ENCODE data around the gene SNAP47. TPM values are rescaled to one million over a fixed set of nuclear protein-coding genes. Genes with fewer than 3 reads are reported as not detected.

Gene SNAP47
- total and polyA plus RNA-seq, 2 donors (not counting 3 experiments of a cell fraction or from before 2014, with no cell fraction given) = 24.0 to 32.7 TPM

DNA sequence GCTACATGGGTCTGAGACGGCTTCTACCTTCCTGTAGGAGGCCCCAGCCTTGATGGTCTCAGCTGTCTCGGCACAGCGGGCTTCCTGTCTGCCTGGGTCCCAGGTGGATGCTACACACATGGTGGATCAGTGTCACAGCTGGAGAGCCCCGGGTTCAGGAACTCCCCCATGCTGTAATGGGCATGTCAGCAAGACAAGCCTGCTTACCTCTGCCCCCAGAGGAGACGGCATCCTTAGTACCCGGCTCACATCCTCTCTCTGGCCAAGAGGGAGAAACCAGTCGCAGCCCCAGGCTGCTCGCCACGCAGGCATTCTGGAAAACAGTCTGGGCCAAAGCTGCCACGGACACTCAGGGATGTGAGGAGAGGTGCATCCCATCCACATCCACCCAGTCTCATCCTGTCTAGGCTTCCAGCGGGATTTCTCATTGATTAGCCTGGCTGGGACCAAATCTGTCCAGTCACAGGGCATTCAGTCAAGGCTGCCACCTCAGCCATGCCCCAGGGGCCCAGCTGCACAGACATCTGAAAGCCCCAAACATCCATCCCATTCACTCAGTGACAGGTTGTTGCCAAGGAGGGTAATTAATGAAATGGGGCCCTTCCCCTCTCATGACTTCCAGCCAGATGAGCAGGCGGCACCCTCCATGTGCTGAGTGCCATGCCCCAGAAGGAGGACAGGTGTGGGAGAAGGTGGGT is 10.5 kb downstream of the SNAP47 start:
- no peaks in the 10 kb centered on the region for H3K27me3 ChIP-seq (ENCODE audit: control insufficient read depth in 2 of 2, insufficient read depth in 2 of 2, low read length in 2 of 2)
- FAIRE-seq (no peak), DNase-seq (ENCODE audit: low read depth, low spot score) (no peak)
- H3K4me3 ChIP-seq (replicated peaks in 1 of 3; ENCODE audit: insufficient read depth in 1 of 3, low read depth in 1 of 3, low read length in 3 of 3) = no peak overlapping the region
- ChIA-PET POLR2A (no interaction called here), CTCF (no interaction called here)
- H3K36me3 ChIP-seq (ENCODE audit: control insufficient read depth in 2 of 2, extremely low read depth in 1 of 2, insufficient read depth in 2 of 2, low read length in 2 of 2) = peaks cover 0 to 10% of the 10 kb centered on the region in 2 experiments
- no peak for TF ChIP-seq MAX (IDR thresholded peaks at IDR 0.05; ENCODE audit: insufficient read depth, insufficient read length)
- no peak for TF ChIP-seq EZH2 (IDR thresholded peaks at IDR 0.05; ENCODE audit: borderline replicate concordance, low read depth, low read length, severe bottlenecking)
- no peak for TF ChIP-seq JUN (IDR thresholded peaks at IDR 0.05; ENCODE audit: borderline replicate concordance, insufficient read depth, insufficient read length, low read depth)
- no peak for TF ChIP-seq MYC (IDR thresholded peaks at IDR 0.05; ENCODE audit: low read depth, low read length)
- no peak for TF ChIP-seq POLR2A (IDR thresholded peaks at IDR 0.05; ENCODE audit: low read depth, low read length)
- TF ChIP-seq, protein P1, sequence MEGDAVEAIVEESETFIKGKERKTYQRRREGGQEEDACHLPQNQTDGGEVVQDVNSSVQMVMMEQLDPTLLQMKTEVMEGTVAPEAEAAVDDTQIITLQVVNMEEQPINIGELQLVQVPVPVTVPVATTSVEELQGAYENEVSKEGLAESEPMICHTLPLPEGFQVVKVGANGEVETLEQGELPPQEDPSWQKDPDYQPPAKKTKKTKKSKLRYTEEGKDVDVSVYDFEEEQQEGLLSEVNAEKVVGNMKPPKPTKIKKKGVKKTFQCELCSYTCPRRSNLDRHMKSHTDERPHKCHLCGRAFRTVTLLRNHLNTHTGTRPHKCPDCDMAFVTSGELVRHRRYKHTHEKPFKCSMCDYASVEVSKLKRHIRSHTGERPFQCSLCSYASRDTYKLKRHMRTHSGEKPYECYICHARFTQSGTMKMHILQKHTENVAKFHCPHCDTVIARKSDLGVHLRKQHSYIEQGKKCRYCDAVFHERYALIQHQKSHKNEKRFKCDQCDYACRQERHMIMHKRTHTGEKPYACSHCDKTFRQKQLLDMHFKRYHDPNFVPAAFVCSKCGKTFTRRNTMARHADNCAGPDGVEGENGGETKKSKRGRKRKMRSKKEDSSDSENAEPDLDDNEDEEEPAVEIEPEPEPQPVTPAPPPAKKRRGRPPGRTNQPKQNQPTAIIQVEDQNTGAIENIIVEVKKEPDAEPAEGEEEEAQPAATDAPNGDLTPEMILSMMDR (IDR thresholded peaks at IDR 0.05; ENCODE audit: extremely low read depth in 1 of 2, insufficient read depth in 1 of 2, low read depth in 1 of 2, low read length in 2 of 2) = no peak
- no peak for TF ChIP-seq GATA2 (IDR thresholded peaks at IDR 0.05; ENCODE audit: insufficient read depth, insufficient read length, low read depth, low read length)
- TF ChIP-seq FOS (IDR thresholded peaks at IDR 0.05; ENCODE audit: borderline replicate concordance, insufficient read depth, low read length) = no peak
- TF ChIP-seq POLR2AphosphoS5 (IDR thresholded peaks at IDR 0.05; ENCODE audit: insufficient read depth, low read depth, low read length) = no peak
- H4K20me1 ChIP-seq (replicated peaks; ENCODE audit: control insufficient read depth, extremely low read depth, insufficient read depth, low read length) = peaks cover 3% of the 10 kb centered on the region
- no peak overlapping the region for H3K4me2 ChIP-seq (ENCODE audit: insufficient read depth, low read length)
- dilution Hi-C loops (cut with MboI; ENCODE audit: extremely low pct_ligation_motif_present, low sequenced_read_pairs) (no loop called here), intact Hi-C loops (cut with micrococcal nuclease) (no loop called here)
- H3K9me1 ChIP-seq (replicated peaks; ENCODE audit: control insufficient read depth, extremely low read depth, insufficient read depth, low read length) = no peaks in the 10 kb centered on the region
- no peaks in the 10 kb centered on the region for H3K4me1 ChIP-seq (ENCODE audit: control insufficient read depth, extremely low read depth, insufficient read depth, low read length)
- peaks cover 21% of the 10 kb centered on the region for H3K79me2 ChIP-seq (ENCODE audit: control insufficient read depth, insufficient read depth, low read length)
- H3K27ac ChIP-seq (ENCODE audit: insufficient read depth, low read depth, low read length) = no peak overlapping the region
- no peak overlapping the region for H3K9ac ChIP-seq (replicated peaks; ENCODE audit: extremely low read depth, insufficient read depth, low read length)
- no TSS peak for BruUV-seq (replicated peaks)
- H2AFZ ChIP-seq (ENCODE audit: low read depth, low read length) = no peak overlapping the region
- H3K9me3 ChIP-seq (replicated peaks; ENCODE audit: control insufficient read depth, insufficient read depth, low read length) = no peaks in the 10 kb centered on the region

Data from endothelial cell of umbilical vein (primary cell).